GM21423 (cell line): ENCODE data around the gene NPLOC4.
"Not testable (repeated sequence)": the region's sequence is repeated elsewhere in the genome, so short reads cannot be mapped to it uniquely, and the experiment has no call there.

Experiments
- ATAC-seq: cut with Tn5 transposase; IDR thresholded peaks from one replicate; pipeline ENCODE4 v1.9.1; 2021; ENCODE audit warnings: mild to moderate bottlenecking, moderate library complexity; ENCODE audit not compliant: unreplicated experiment

NPLOC4 gene

GRCh38 chr17:81635973-81636504 lies 873 bp downstream of the NPLOC4 start:
- ATAC-seq = peak; percentile 11

- no peak for ATAC-seq
Observed at GRCh38 chr17:81635431-81635830, 1.5 kb downstream of the NPLOC4 start.

- no peak for ATAC-seq
Observed at GRCh38 chr17:81631482-81631881, 5.4 kb downstream of the NPLOC4 start.

- no peak for ATAC-seq
Observed at GRCh38 chr17:81630274-81630673, 6.6 kb downstream of the NPLOC4 start.

DNA sequence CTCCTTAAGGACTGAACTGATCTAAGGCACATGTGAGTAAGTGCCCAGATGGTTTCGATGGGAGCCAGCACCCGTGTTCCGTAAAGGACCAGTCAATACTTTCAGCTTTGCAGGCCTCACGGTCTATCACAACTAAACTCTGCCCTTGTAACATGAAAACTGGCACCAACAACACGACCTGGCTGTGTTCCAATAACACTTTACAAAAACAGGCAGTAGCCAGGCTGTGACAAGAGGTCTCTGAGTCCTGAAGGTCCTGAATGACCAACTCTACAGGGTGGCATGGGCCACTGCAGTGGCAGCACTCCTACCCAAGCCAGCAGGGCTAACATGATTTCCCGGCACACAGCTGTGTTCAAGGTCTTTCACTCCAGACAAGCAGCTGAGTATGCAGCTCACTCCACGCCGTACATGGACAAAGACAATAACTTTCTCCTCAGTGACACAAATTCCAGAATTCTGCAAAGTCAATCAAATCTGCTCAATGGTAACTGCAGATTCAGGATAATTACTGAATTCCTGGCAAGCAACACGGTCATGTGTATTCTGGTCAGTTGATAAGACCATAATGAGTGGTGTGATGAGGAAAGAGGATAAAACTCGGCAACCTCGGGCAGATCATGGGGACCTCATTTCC lies 15.3 kb downstream of the NPLOC4 start:
- no peak for ATAC-seq

DNA sequence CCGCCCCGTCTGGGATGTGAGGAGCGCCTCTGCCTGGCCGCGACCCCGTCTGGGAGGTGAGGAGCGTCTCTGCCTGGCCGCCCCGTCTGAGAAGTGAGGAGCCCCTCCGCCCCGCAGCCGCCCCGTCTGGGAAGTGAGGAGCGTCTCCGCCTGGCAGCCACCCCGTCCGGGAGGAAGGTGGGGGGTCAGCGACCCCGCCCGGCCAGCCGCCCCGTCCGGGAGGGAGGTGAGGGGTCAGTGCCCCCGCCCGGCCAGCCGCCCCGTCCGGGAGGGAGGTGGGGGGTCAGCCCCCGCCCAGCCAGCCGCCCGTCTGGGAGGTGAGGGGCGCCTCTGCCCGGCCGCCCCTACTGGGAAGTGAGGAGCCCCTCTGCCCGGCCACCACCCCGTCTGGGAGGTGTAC lies 18.6 kb downstream of the NPLOC4 start:
- ATAC-seq = not testable (repeated sequence)

DNA sequence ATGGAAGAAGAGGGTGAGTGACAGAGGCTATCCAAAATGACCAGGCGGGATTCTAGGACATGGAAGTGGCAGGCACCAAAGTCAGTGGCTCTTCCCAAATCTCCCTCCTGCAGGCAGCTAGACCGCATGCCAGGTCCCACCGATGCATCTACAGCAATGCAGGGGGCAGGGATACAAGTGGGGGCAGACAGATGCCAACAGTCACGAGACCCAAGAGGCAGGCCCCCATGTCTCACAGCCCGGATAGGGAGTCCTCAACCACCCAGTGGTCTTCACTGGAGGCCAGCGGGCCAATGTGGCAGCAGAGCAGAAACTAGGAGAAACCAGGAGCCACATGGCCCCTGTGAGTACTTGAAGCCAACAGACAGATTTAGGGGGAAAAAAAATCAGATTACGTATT lies 20.0 kb downstream of the NPLOC4 start:
- no peak for ATAC-seq

DNA sequence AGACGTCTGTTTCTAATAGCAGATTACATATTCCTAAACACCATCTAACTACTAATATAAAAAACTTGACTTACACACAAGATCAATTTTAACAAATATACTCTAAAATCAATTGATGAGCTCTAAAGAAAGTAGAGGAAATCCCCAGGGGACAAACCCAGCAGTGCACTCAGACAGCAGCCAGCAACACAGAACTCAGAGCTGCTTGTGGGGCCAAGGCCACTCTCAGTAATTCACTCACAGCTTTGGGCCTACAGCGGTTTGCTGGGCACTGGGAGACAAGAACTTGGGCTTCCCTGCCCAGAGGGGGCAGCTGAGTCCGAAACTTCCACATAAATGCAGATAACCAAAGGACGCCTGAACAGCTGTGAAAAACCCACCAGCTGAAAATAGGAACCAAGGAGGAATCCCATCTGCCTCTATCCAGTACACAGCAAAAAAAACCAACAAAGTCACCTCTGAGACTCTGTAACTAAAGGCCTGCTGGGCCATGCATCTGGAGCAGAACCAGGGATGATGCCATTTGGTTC lies 21.4 kb downstream of the NPLOC4 start:
- no peak for ATAC-seq

- no peak for ATAC-seq
Observed at GRCh38 chr17:81612172-81612970, 24.5 kb downstream of the NPLOC4 start.

DNA sequence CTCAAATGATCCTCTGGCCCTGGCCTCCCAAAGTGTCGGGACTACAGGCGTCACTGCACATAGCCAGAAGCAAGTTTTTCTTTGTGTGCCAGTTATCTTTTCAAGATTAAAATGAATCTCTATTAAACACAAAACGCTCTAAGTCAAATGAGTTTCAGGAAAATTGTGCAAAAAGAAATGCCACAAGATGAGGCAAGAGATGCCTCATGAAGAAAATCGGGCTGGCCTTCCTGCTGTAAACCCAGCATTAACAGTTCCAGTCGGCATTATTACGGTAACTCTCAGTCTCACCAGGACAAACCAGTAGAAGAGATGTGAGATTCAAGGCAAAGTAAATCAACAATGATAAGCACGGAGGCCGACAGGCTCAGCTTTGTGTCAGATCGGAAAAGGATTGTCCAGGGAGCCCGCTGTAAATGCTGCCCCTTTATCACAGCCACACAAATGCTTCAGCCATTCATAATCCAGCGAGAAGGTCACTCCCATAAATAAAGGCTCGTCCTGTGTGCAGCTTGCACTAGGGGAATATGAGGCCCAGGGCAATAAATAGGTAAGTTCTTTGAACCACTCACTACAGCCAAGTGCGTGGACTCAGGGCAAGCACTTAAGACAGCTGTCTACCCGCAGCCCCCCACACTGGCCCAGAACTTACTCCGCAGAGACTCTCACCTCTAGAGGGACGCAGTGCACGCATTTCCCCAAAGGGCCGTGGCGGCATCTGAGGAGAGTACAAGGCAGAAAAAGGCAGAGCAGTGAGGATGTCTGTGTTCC lies 27.2 kb downstream of the NPLOC4 start:
- no peak for ATAC-seq

- ATAC-seq = no peak
Observed at GRCh38 chr17:81608605-81609004, 28.3 kb downstream of the NPLOC4 start.

DNA sequence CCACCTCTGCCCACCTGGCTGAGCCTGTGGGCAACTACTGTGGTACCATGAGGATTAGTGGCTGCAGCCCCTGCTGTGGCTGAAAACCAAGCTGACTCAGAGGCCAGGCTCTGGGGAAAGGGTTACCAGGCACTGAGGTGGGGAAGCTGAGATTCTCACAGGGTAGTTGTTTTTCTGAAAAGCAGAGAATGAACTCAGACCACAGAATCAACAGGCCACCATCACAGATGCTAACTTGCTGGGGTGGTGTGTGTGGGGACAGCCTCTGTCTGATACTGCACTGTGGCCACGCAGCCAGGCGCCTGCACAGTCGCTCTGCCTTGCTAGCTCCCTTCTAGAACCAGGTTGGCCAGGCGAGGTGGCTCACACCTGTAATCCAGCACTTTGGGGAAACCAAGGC lies 28.8 kb downstream of the NPLOC4 start:
- ATAC-seq = no peak

DNA sequence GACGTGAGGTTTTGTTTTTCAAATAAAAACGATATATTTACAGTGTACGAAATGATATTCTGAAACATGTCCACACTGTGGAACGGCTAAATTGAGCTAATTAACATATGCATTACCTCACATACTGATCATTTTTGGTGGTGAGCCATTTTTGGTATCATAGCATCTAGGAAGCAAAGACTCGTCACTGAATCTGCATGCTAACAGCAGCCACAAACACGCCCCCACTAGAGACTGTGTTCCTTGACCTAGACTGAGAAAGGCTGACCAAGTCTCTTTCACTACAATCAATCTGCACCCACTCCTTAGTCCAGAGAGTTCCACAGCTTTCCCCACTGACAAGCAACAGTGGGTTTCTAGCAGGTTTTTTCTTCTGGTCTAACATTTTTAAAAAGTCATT lies 29.5 kb downstream of the NPLOC4 start:
- no peak for ATAC-seq

GRCh38 chr17:81603846-81604610 lies 32.9 kb downstream of the NPLOC4 start:
- ATAC-seq = no peak

GRCh38 chr17:81601525-81602120 lies 35.3 kb downstream of the NPLOC4 start:
- no peak for ATAC-seq

DNA sequence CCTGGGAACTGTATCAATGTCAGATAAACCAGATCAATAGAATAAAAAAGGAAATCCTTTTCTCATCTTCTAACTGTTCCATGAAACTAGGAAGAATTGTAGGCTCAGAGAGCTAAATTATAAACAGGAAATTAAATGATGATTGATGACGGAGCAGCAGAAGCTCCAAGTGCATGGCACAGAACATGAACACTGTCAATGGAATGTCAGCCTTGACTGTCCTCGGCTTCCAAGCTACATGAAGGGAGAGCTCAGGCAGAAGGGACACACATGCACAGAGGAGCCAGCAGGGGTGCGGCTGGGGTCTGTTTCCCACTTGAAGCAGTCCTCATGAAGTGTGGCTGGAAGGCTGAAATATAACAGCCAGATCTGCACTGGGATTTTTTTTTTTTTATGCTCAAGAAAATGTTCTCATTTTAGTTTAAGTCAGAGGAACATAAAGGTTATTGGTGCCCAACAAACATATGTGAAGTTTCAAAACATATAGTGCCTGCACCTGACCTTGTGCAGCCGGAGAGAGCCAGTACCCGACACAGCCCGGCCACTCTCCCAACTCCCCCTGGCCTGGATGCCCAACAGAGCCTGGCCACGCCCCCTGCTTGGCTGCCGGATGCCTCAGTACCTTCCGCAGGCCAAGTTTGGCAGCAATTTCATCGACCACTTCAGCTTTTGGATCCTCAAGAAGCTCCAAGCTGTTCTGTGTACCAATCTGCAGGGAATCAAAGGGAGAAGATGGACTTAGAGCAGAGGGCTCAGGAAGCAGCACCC lies 37.0 kb downstream of the NPLOC4 start:
- no peak for ATAC-seq

DNA sequence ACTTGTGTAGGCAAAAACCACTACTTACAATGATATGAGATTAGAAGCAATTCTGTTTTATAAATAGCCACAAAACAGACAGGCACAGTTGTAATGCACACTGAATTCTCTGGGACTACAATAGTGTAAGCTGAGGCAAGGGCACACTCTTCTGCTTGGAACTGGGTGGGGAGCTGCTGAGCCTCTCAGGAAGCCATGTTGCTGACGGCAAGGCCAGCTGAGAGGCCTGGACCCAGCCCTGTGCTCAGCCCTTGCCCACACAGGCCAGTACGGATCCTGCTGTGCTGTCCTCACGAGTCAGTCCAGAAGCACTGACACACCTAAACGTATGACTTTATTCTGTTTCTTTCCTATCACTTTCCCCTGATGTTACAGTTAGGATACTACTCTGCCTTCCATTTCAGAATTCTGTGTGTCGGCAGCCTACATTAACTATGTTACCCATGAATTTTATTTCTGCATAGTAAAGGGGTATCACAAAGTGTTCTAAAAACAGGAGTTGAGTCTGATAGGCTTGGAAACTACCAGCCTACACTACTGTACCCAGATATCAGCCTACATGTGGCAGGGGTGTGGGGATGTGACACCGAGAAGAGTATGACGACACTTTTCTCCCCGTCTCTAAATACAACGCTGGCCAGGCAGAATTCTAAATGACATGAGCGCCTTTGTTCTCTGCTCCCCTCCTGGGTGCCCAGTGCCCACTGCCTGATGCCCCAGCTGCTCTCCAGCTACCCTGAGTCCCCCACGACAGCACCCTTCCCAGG lies 43.6 kb downstream of the NPLOC4 start:
- no peak for ATAC-seq

- no peak for ATAC-seq
Observed at GRCh38 chr17:81591971-81592370, 44.9 kb downstream of the NPLOC4 start.

GRCh38 chr17:81590121-81590520 lies 46.8 kb downstream of the NPLOC4 start:
- no peak for ATAC-seq
